HG02840 (cell line): Measurements from ENCODE around the gene SLC26A2.

ENCODE experiments used
- ATAC-seq: cut with Tn5 transposase; IDR thresholded peaks from one replicate; pipeline ENCODE4 v1.9.1; 2021; ENCODE audit warnings: mild to moderate bottlenecking, moderate library complexity, moderate number of reproducible peaks; ENCODE audit not compliant: unreplicated experiment, low FRiP score

The SLC26A2 gene

GRCh38 chr5:150000256-150000989 lies 39.9 kb downstream of the SLC26A2 start, which contains the start of the genes HMGXB3 and TIGD6:
Gene HMGXB3, plus strand, starts transcription at chr5:150000739. Its CDS starts 4,114 bp downstream, at chr5:150004853.
Gene TIGD6, minus strand, starts transcription at chr5:150000654. Its CDS starts 4,306 bp downstream, at chr5:149996348.
- ATAC-seq = peak; percentile 87

- ATAC-seq = peak; percentile 26
Measured at GRCh38 chr5:150000990-150001659, 40.6 kb downstream of the SLC26A2 start.

- peak; percentile 52 for ATAC-seq
Measured at GRCh38 chr5:150001660-150002486, 41.3 kb downstream of the SLC26A2 start.

- no peak for ATAC-seq
Measured at GRCh38 chr5:150006318-150006717, 45.8 kb downstream of the SLC26A2 start.

- no peak for ATAC-seq
Measured at GRCh38 chr5:150007050-150007449, 46.5 kb downstream of the SLC26A2 start.

- no peak for ATAC-seq
Measured at GRCh38 chr5:150009671-150010387, 49.3 kb downstream of the SLC26A2 start.

GRCh38 chr5:150013931-150014330 lies 53.4 kb downstream of the SLC26A2 start:
- ATAC-seq = no peak

- no peak for ATAC-seq
Measured at GRCh38 chr5:150014456-150014855, 53.9 kb downstream of the SLC26A2 start.

GRCh38 chr5:150015415-150015814 lies 54.9 kb downstream of the SLC26A2 start:
- no peak for ATAC-seq

- no peak for ATAC-seq
Measured at GRCh38 chr5:150016537-150016936, 56.0 kb downstream of the SLC26A2 start.

- ATAC-seq = no peak
Measured at GRCh38 chr5:150017226-150018005, 56.9 kb downstream of the SLC26A2 start.

- ATAC-seq = no peak
Measured at GRCh38 chr5:150020249-150020648, 59.7 kb downstream of the SLC26A2 start.

GRCh38 chr5:150021491-150022157 lies 61.1 kb downstream of the SLC26A2 start:
- no peak for ATAC-seq

- no peak for ATAC-seq
Measured at GRCh38 chr5:150022158-150022531, 61.6 kb downstream of the SLC26A2 start.

- no peak for ATAC-seq
Measured at GRCh38 chr5:150022681-150023080, 62.1 kb downstream of the SLC26A2 start.

- ATAC-seq = no peak
Measured at GRCh38 chr5:150023136-150023535, 62.6 kb downstream of the SLC26A2 start.

- no peak for ATAC-seq
Measured at GRCh38 chr5:150024346-150024984, 63.9 kb downstream of the SLC26A2 start.

GRCh38 chr5:150026682-150027172 lies 66.2 kb downstream of the SLC26A2 start:
- ATAC-seq = no peak
